GM19395 (cell line): ENCODE data around the gene LLGL1.
"Not testable (repeated sequence)": the region's sequence is repeated elsewhere in the genome, so short reads cannot be mapped to it uniquely, and the experiment has no call there.

Experiments
- ATAC-seq: cut with Tn5 transposase; IDR thresholded peaks from one replicate; pipeline ENCODE4 v1.9.1; 2021; ENCODE audit warnings: mild to moderate bottlenecking, moderate library complexity; ENCODE audit not compliant: unreplicated experiment

LLGL1 gene

GRCh38 chr17:18191967-18192366 is 33.5 kb upstream of the LLGL1 start:
- ATAC-seq: no peak

- no peak for ATAC-seq
Measured at GRCh38 chr17:18194394-18194793, 31.0 kb upstream of the LLGL1 start.

GRCh38 chr17:18194804-18195203 is 30.6 kb upstream of the LLGL1 start:
- no peak for ATAC-seq

- ATAC-seq: no peak
Measured at GRCh38 chr17:18195246-18195645, 30.2 kb upstream of the LLGL1 start.

- no peak for ATAC-seq
Measured at GRCh38 chr17:18197535-18198194, 27.8 kb upstream of the LLGL1 start.

- no peak for ATAC-seq
Measured at GRCh38 chr17:18198530-18198929, 26.9 kb upstream of the LLGL1 start.

- no peak for ATAC-seq
Measured at GRCh38 chr17:18201108-18201507, 24.3 kb upstream of the LLGL1 start.

- ATAC-seq: no peak
Measured at GRCh38 chr17:18203308-18203707, 22.1 kb upstream of the LLGL1 start.

- ATAC-seq: no peak
Measured at GRCh38 chr17:18205861-18206260, 19.6 kb upstream of the LLGL1 start.

- ATAC-seq: no peak
Measured at GRCh38 chr17:18206962-18207361, 18.5 kb upstream of the LLGL1 start.

- no peak for ATAC-seq
Measured at GRCh38 chr17:18208092-18208491, 17.3 kb upstream of the LLGL1 start.

GRCh38 chr17:18213666-18214270 is 11.7 kb upstream of the LLGL1 start:
- no peak for ATAC-seq

GRCh38 chr17:18216906-18217305 is 8.5 kb upstream of the LLGL1 start:
- not testable (repeated sequence) for ATAC-seq

- no peak for ATAC-seq
Measured at GRCh38 chr17:18217412-18218015, 7.9 kb upstream of the LLGL1 start.

GRCh38 chr17:18218756-18219415 is 6.5 kb upstream of the LLGL1 start:
- ATAC-seq: no peak

GRCh38 chr17:18224053-18224386 is 1.4 kb upstream of the LLGL1 start:
- no peak for ATAC-seq

GRCh38 chr17:18224387-18225120 is 881 bp upstream of the LLGL1 start:
- no peak for ATAC-seq

GRCh38 chr17:18225642-18226283 is 328 bp downstream of the LLGL1 start:
- peak; percentile 24 for ATAC-seq

GRCh38 chr17:18226284-18226945 is 980 bp downstream of the LLGL1 start:
- ATAC-seq: no peak

- no peak for ATAC-seq
Measured at GRCh38 chr17:18227635-18228034, 2.2 kb downstream of the LLGL1 start.
